CD4-positive, alpha-beta T cell treated with Interleukin-10 for 1 hour (primary cell): ENCODE results near the gene IMMP2L.
"Not testable (repeated sequence)": the region's sequence is repeated elsewhere in the genome, so short reads cannot be mapped to it uniquely, and the experiment has no call there.

Source experiments
- DNase-seq: peaks from one replicate; pipeline ENCODE4 v3.0.0-alpha.2; 2020

The IMMP2L gene

DNA sequence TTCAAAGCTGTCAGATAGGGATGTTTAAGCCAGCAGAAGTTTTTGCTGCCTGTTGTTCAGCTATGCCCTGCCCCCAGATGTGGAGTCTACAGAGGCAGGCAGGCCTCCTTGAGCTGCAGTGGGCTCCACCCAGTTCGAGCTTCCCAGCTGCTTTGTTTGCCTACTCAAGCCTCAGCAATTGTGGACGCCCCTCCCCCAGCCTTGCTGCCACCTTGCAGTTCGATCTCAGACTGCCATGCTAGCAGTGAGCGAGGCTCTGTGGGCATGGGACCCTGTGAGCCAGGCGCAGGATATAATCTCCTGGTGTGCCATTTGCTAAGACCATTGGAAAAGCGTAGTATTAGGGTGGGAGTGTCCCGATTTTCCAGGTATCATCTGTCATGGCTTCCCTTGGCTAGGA, 901.7 kb downstream of the IMMP2L start:
- not testable (repeated sequence) for DNase-seq

- no peak for DNase-seq
Measured at GRCh38 chr7:110650328-110650727, 912.0 kb downstream of the IMMP2L start.

DNA sequence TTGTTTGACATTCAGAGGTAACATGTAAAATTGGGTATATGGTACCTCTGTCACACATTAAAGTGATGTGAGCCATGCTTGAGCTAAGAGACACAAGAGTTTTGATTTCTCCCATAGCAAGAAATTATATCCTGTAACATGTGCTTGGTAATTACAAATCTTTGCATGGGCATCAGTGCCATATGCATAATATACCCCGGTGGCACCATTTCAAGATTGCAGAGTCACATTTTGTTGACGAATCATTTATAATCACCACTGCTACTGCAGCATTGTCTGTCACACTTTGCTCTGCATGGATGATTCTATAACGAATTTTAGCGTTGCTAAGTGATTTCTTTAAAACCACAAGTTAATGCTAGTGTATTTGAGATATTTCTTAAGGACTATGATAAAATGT, 915.0 kb downstream of the IMMP2L start:
- no peak for DNase-seq

- no peak for DNase-seq
Measured at GRCh38 chr7:110646804-110647203, 915.5 kb downstream of the IMMP2L start.

- no peak for DNase-seq
Measured at GRCh38 chr7:110645616-110646015, 916.7 kb downstream of the IMMP2L start.

DNA sequence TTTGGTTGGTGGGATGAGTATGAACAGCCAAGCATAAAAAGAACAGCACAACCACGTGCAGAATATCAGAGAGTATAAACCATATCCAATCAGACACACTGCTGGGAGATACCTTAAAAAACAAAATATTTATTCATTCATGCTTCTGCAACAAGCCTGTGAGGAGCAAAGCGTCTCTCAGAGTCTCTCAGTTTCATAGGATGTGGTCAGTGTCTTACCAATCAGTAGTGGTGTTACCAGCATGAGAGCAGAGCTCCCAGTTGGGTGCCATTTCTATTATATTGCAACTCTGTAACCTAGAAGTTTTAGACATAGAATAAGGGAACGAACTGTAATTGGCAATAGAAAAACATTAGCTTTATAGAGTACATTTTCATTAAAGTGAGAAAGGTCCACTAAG, 917.2 kb downstream of the IMMP2L start:
- no peak for DNase-seq

DNA sequence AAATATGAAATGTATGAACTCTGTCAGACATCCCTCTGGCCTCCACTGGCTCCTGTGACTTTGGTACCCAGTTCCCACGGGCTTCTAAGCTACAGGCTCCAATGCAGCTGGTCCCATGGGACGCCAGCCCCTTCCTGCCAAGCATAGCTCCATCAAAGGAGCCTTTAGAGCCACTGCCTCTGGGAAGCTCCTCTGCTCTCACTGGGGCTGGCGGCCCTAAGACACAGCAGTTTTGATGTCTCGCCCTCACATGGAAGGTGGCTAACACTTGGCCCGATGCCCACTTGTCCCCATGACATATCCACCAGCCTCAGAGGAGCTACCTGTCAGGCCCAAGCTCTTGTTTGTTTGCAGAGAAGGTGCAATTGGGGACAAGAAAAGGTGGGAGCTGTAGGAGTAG, 925.0 kb downstream of the IMMP2L start:
- DNase-seq, result no peak

DNA sequence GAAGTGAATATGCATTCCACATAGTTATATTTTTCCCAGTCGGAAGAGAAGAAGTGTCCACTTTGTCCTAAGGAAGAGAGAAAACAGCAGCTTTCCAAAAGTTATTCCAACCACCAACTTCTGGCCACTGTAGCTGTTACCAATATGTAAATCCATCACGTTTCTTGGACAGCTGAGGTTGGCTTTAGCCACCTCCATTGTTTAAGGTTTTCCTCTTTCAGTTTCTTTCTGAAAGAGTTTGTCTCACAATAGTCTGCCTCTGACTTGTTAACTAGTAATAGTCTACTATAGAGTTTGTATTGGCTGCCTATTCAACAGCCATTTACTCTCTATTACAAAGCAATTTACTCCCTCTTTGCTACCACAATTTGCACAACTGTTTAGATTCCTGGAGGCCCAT, 929.0 kb downstream of the IMMP2L start:
- no peak for DNase-seq

DNA sequence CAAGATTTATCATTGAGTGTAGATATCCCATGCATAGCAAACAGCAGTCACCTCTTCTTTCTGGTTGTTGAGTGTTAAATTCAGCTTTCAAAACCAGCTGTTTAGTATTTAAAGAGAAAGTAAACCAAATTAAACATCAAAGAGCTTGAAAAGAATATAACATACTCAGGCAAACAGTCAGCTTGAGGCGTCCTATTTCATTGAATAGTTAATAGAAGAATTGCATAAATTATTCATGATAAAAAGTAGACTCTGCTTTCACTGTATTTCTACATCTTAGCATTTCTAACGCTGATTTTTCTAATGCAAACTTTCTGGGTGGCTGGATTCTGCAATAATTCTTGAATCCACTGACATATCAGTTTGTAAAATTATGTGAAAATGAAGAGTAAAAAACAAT, 935.9 kb downstream of the IMMP2L start:
- no peak for DNase-seq

DNA sequence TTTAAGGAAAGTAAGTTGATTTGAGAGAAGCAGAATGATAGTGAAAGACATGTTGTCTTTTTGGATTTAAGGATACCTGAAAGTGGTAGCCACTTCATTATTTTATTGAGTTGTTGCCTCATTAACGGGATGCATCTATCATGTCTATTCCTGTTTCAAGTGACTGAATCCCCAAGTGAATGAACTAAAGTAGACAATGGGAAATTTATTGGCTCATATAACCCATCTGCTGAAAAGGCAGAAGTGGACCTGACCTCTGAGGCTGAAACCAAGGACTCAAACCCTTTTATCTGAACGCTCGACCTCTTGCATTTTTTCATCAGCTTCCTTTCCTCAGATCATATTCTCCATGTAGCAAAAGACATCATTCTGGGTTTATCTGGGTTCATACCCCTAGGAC, 937.0 kb downstream of the IMMP2L start:
- no peak for DNase-seq

DNA sequence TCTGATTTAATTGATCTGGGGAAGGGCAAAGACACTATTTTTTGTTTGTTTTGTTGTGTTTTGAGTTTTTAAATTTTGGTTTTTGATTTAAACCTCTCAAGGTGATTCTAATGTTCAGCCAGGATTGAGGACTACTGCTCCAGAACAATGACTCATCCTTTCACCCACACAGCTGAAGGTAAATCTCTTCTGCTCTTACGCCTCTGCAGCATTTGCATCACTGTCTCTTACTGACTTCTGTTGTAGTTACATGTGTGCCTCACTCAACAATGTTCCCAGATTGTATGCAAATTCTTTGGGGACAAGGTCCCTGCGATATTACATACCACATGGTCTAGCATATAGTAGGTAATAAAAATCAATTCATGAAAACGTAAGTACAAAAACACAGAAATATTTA, 938.9 kb downstream of the IMMP2L start:
- no peak for DNase-seq

DNA sequence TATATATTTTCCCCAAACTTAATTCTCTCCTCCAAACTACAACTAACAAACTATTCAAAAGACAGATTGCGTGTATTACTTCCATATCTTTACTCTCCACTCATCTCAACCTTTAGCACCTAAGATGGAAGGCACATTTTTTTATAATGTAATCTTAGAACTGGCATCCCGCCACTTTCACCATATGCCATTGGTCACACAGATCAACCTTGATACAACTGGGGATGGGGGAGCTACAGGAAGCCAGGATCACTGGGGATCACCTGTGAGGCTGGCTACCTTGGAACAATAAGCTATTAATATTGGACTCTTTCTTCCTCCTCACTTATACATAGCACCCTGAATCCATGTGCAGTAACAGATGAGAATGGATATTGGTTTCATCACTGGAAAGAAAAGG, 941.0 kb downstream of the IMMP2L start:
- no peak for DNase-seq

DNA sequence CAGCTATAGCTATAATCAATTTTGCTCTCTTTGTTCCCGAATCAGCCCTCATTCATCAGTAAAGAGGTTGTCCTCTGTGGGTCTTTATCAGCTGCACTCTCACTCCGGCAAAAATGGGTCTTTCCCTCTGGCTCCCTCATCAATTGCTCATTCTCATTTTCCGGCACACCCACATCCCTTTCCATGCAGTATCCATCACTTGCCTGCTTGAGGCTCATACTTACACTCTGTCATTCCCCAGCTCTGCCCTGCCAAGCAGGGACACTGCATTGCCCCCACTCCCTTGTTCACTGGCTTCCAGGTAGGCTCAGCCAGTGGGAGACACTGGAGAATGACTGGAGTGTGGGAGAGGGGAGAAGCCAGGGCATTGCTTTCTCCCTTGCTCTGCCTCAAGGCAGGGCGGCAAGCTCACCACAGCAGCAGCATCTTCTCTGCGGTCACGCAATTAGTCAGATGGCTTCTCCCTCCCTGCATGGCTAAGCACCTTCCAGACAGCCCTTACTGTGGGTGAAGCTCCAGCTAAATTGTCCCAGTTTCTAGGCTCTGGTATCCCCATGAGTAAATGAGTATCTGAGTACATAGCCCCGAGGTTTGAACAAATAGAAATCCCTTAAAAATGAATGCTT, 942.1 kb downstream of the IMMP2L start:
- no peak for DNase-seq
